Spleen (tissue), 7 donors: ENCODE data around the gene AGMO.

Experiments used
- CTCF ChIP-seq, 11 experiments: fragments of 200-600 bp in 7 of 11; fragments of 450-650 bp in 4 of 11; sonication (generic) in 4 of 11; IDR thresholded peaks in 8 of 11; conservative IDR thresholded peaks in 3 of 11; 1 replicate in 7 of 11; 2 replicates in 4 of 11; pipeline versions ENCODE4 v1.4.0 to v1.8.0; 2016 to 2021; ENCODE audit warnings: antibody characterized with exemption in 11 of 11, inconsistent platforms in 4 of 11, mild to moderate bottlenecking in 1 of 11
- POLR2A ChIP-seq, 3 donors: fragments of 450-650 bp; IDR thresholded peaks; one replicate each; pipeline ENCODE4 v1.5.1; 2017; ENCODE audit warnings: antibody characterized with exemption in 3 of 3, mild to moderate bottlenecking in 1 of 3
- POLR2AphosphoS5 ChIP-seq, 3 donors: sonication (generic); formaldehyde crosslinking; IDR thresholded peaks; one replicate each; pipeline ENCODE4 v1.5.1; 2017; ENCODE audit warnings: antibody characterized with exemption in 3 of 3
- donor health status: DM: no; HTN: no; CAD: no; lungs with moderate emphysema.
- donor health status: DM: no; HTN: no; CAD: no.
- donor health status: DM: no; HTN: no; CAD: no.

- TF ChIP-seq CTCF (IDR thresholded peaks at IDR 0.05 in 8 of 11, conservative IDR thresholded peaks at IDR 0.05 in 3 of 11) = no peak
- TF ChIP-seq POLR2A (IDR thresholded peaks at IDR 0.05) = no peak
- no peak for TF ChIP-seq POLR2AphosphoS5 (IDR thresholded peaks at IDR 0.05)
These were observed 19.0 kb upstream of the AGMO start for GRCh38 chr7:15580604-15581351.
